T-cell (primary cell): ENCODE results near the gene CAMK1. TPM values are rescaled to one million over a fixed set of nuclear protein-coding genes. Genes with fewer than 3 reads are reported as not detected.

Source experiments
- ATAC-seq, 4 experiments: fragments of 200-7000 bp in 3 of 4; fragments of 150-1000 bp in 1 of 4; cut with Tn5 transposase; replicated peaks in 1 of 4; 1 replicate in 3 of 4; 2 replicates in 1 of 4; pipeline ENCODE4 v1.10.0; 2021; ENCODE audit warnings: moderate library complexity in 3 of 4, mild to moderate bottlenecking in 2 of 4, moderate number of reproducible peaks in 1 of 4
- CTCF ChIA-PET, 2 donors: fragments of 300-600 bp; sonication (Branson Sonifier 250); formaldehyde crosslinking; loops; one replicate each; lab custom pipeline; 2022; ENCODE audit warnings: antibody characterized with exemption in 2 of 2; lab: Charles Lee
- POLR2A ChIA-PET, 2 donors: fragments of 300-600 bp; sonication (Branson Sonifier 250); formaldehyde crosslinking; loops; one replicate each; lab custom pipeline; 2022; ENCODE audit warnings: antibody characterized with exemption in 2 of 2; lab: Charles Lee
- DNase-seq, 35 experiments: peaks; one replicate each; pipeline versions ENCODE4 v3.0.0 to v3.0.0-alpha.2; 2013 to 2023
- H3K27ac ChIP-seq: one replicate; pipeline ENCODE4 v1.5.1; 2013; ENCODE audit warnings: low read length
- H3K27me3 ChIP-seq, 2 experiments: replicated peaks in 1 of 2; 1 replicate in 1 of 2; 2 replicates in 1 of 2; pipeline versions ENCODE4 v1.6.1 to v1.7.0; 2013; ENCODE audit warnings: low read length in 1 of 2, mixed read lengths in 1 of 2; ENCODE audit not compliant: control insufficient read depth in 2 of 2, insufficient read depth in 2 of 2; ENCODE audit errors: extremely low read depth in 1 of 2
- H3K36me3 ChIP-seq, 2 donors: 1 replicate in 1 of 2; 2 replicates in 1 of 2; pipeline versions ENCODE4 v1.6.1 to v1.7.0; 2013; ENCODE audit warnings: low read length in 1 of 2; ENCODE audit not compliant: control insufficient read depth in 2 of 2, insufficient read depth in 1 of 2; ENCODE audit errors: extremely low read depth in 1 of 2
- H3K4me1 ChIP-seq, 2 experiments: 1 replicate in 1 of 2; 2 replicates in 1 of 2; pipeline versions ENCODE4 v1.6.1 to v1.7.0; 2013; ENCODE audit warnings: low read length in 2 of 2, mixed read lengths in 1 of 2; ENCODE audit not compliant: insufficient read depth in 2 of 2, control insufficient read depth in 1 of 2; ENCODE audit errors: extremely low read depth in 1 of 2
- H3K4me3 ChIP-seq, 2 donors: 1 replicate in 1 of 2; 2 replicates in 1 of 2; pipeline versions ENCODE4 v1.5.1 to v1.7.0; 2013; ENCODE audit warnings: mild to moderate bottlenecking in 2 of 2, low read length in 1 of 2, moderate library complexity in 1 of 2; ENCODE audit not compliant: control insufficient read depth in 1 of 2; ENCODE audit errors: extremely low read depth in 1 of 2
- H3K9me3 ChIP-seq: 2 replicates; pipeline ENCODE4 v1.7.0; 2013
- H3K27ac Mint-ChIP-seq, 2 donors: one replicate each; pipeline ENCODE4 v1.8.0; 2020 to 2021; ENCODE audit warnings: mild to moderate bottlenecking in 2 of 2, mixed read lengths in 2 of 2
- H3K27me3 Mint-ChIP-seq, 2 donors: one replicate each; pipeline ENCODE4 v1.8.0; 2021 to 2022; ENCODE audit warnings: mixed read lengths in 2 of 2
- H3K36me3 Mint-ChIP-seq: one replicate; pipeline ENCODE4 v1.8.0; 2021; ENCODE audit warnings: mixed read lengths
- H3K4me1 Mint-ChIP-seq, 3 donors: one replicate each; pipeline ENCODE4 v1.8.0; 2020 to 2022; ENCODE audit warnings: mixed read lengths in 3 of 3, mild to moderate bottlenecking in 1 of 3
- H3K4me3 Mint-ChIP-seq, 3 donors: one replicate each; pipeline ENCODE4 v1.8.0; 2020 to 2022; ENCODE audit warnings: mild to moderate bottlenecking in 3 of 3, mixed read lengths in 3 of 3, moderate library complexity in 3 of 3
- H3K9me3 Mint-ChIP-seq, 3 donors: one replicate each; pipeline ENCODE4 v1.8.0; 2020 to 2022; ENCODE audit warnings: mixed read lengths in 3 of 3
- WGBS: methylation state at CpG from one replicate; pipeline ENCODE4 v1.1.5; 2013; ENCODE audit warnings: missing lambda C conversion rate; ENCODE audit not compliant: insufficient coverage; 5-methylcytosine and 5-hydroxymethylcytosine counted together
- total RNA-seq, 35 experiments: library from RNA in 6 of 35; stranded (reverse) in 6 of 35; fragments of 120-200 nt in 1 of 35; gene quantifications; one replicate each; pipeline versions ENCODE4 v1.2.1 to v1.2.4 and lab custom pipeline; 2013 to 2026

Gene CAMK1
- total RNA-seq, 5 donors from 2014 or later (not counting 1 experiment from before 2014, with no cell fraction given), result 1.1 to 1.7 (median 1.3) TPM

- Histone ChIP-seq H3K27me3 (no peaks in the 10 kb centered on the region), H3K9me3 (no peaks in the 10 kb centered on the region), H3K4me1 (peaks cover 11 to 34% of the 10 kb centered on the region in 2 experiments), H3K36me3 (peaks cover 6 to 63% of the 10 kb centered on the region in 2 donors), H3K27ac (no peak overlapping the region), H3K4me3 (no peak overlapping the region)
- H3K27me3 Mint-ChIP-seq, result no peaks in the 10 kb centered on the region
- peak overlapping the region; percentile 31 to 71 for H3K27ac Mint-ChIP-seq
- H3K4me1 Mint-ChIP-seq, result peaks cover 50% of the 10 kb centered on the region in 3 donors
- no peaks in the 10 kb centered on the region for H3K9me3 Mint-ChIP-seq
- WGBS, result 100% methylated on average over 2 of the region's 12 CpGs
- ChIA-PET CTCF (interaction anchor here in 1 of 2 donors (0.7 kb wide), 2 partner anchors 11 to 443 kb away, joined by 4 to 5 read pairs; no protein-coding TSS in a partner anchor), POLR2A (no interaction called here)
- ATAC-seq (no peak), DNase-seq (no peak)
- peaks cover 31% of the 10 kb centered on the region for H3K36me3 Mint-ChIP-seq
- no peak overlapping the region for H3K4me3 Mint-ChIP-seq
Measured at GRCh38 chr3:9797196-9797945, 27.6 kb upstream of the CAMK1 start.

- peak overlapping the region; percentile 0 to 80 for H3K27ac Mint-ChIP-seq
- no peaks in the 10 kb centered on the region for H3K9me3 ChIP-seq
- ATAC-seq (no peak), DNase-seq (no peak)
- no peaks in the 10 kb centered on the region for H3K27me3 Mint-ChIP-seq
- H3K4me3 Mint-ChIP-seq, result peak overlapping the region; percentile 62 to 95 (median 66)
- CTCF ChIA-PET, result interaction anchor here (0.5 to 0.6 kb wide), 2 partner anchors 15 to 19 kb away, joined by 3 read pairs; partner anchors contain the start of gene TTLL3 (in 1 of the 2)
- H3K4me1 ChIP-seq, result peaks cover 26 to 52% of the 10 kb centered on the region in 2 experiments
- H3K4me1 Mint-ChIP-seq, result peaks cover 69% of the 10 kb centered on the region in 3 donors
- WGBS, result 100% methylated on average over 2 of the region's 5 CpGs
- H3K4me3 ChIP-seq, result no peak overlapping the region
- H3K36me3 Mint-ChIP-seq, result peaks cover 34% of the 10 kb centered on the region
- H3K36me3 ChIP-seq, result peaks cover 6 to 55% of the 10 kb centered on the region in 2 donors
- POLR2A ChIA-PET, result interaction anchor here in 1 of 2 donors (0.7 kb wide), 1 partner anchor 9 kb away, joined by 3 read pairs; no protein-coding TSS in a partner anchor
- no peaks in the 10 kb centered on the region for H3K27me3 ChIP-seq
- no peak overlapping the region for H3K27ac ChIP-seq
- no peaks in the 10 kb centered on the region for H3K9me3 Mint-ChIP-seq
Measured at GRCh38 chr3:9795207-9795606, 25.5 kb upstream of the CAMK1 start.

- peaks cover 31% of the 10 kb centered on the region for H3K36me3 Mint-ChIP-seq
- WGBS, result 93% methylated on average over 10 of the region's 11 CpGs
- H3K27me3 Mint-ChIP-seq, result no peaks in the 10 kb centered on the region
- DNase-seq, result no peak
- peak overlapping the region; percentile 40 to 100 for H3K27ac Mint-ChIP-seq
- H3K9me3 ChIP-seq, result no peaks in the 10 kb centered on the region
- H3K4me3 Mint-ChIP-seq, result peak overlapping the region; percentile 95 to 99 (median 96)
- peaks cover 69 to 76% (median 71%) of the 10 kb centered on the region in 3 donors for H3K4me1 Mint-ChIP-seq
- no peaks in the 10 kb centered on the region for H3K27me3 ChIP-seq
- H3K4me3 ChIP-seq, result no peak overlapping the region
- CTCF ChIA-PET, result no interaction called here
- POLR2A ChIA-PET, result no interaction called here
- peaks cover 26 to 55% of the 10 kb centered on the region in 2 experiments for H3K4me1 ChIP-seq
- peaks cover 6 to 54% of the 10 kb centered on the region in 2 donors for H3K36me3 ChIP-seq
- H3K9me3 Mint-ChIP-seq, result no peaks in the 10 kb centered on the region
- H3K27ac ChIP-seq, result no peak overlapping the region
- ATAC-seq, result no peak
Measured at GRCh38 chr3:9794400-9794799, 24.7 kb upstream of the CAMK1 start.

- H3K9me3 ChIP-seq, result no peaks in the 10 kb centered on the region
- Mint-ChIP-seq H3K4me1 (peaks cover 71 to 79% (median 74%) of the 10 kb centered on the region in 3 donors), H3K27ac (peak overlapping the region; percentile 100), H3K27me3 (no peaks in the 10 kb centered on the region), H3K36me3 (peaks cover 35% of the 10 kb centered on the region), H3K4me3 (peak overlapping the region; percentile 95 to 99 (median 96)), H3K9me3 (no peaks in the 10 kb centered on the region)
- H3K4me1 ChIP-seq, result peaks cover 26 to 54% of the 10 kb centered on the region in 2 experiments
- ChIA-PET POLR2A (interaction anchor here (0.5 to 1.1 kb wide), 7 partner anchors 10 to 111 kb away, joined by 3 to 10 read pairs (median 4); partner anchors contain the start of genes JAGN1 (in 1 of the 2) and OGG1 (in 1 of the 2)), CTCF (interaction anchor here (0.6 to 1.4 kb wide), 10 partner anchors 15 to 470 kb away, joined by 3 to 9 read pairs (median 3); partner anchors contain the start of gene MTMR14 (in 1 of the 2))
- ATAC-seq (no peak), DNase-seq (peak in 4 of 35 experiments; percentile 13 to 52 (median 20))
- H3K4me3 ChIP-seq, result peak overlapping the region; percentile 82 to 92
- WGBS, result 1% methylated on average over 19 of the region's 23 CpGs
- peak overlapping the region; percentile 87 for H3K27ac ChIP-seq
- H3K36me3 ChIP-seq, result peaks cover 6 to 50% of the 10 kb centered on the region in 2 donors
- no peaks in the 10 kb centered on the region for H3K27me3 ChIP-seq
Measured at GRCh38 chr3:9793161-9793781, 23.5 kb upstream of the CAMK1 start.

- WGBS, result 0% methylated on average over 63 of the region's 65 CpGs
- H3K4me3 Mint-ChIP-seq, result peak within 1 kb of the TSS; percentile 95 to 99 (median 96)
- peak within 1 kb of the TSS; percentile 100 for H3K27ac Mint-ChIP-seq
- peaks cover 34% of the 10 kb centered on the region for H3K36me3 Mint-ChIP-seq
- Histone ChIP-seq H3K27ac (peak within 1 kb of the TSS; percentile 87), H3K27me3 (no peaks in the 10 kb centered on the region), H3K4me3 (peak within 1 kb of the TSS; percentile 82 to 92), H3K9me3 (no peaks in the 10 kb centered on the region), H3K36me3 (peaks cover 4 to 49% of the 10 kb centered on the region in 2 donors), H3K4me1 (peaks cover 29 to 57% of the 10 kb centered on the region in 2 experiments)
- ATAC-seq, result peak; percentile 84 to 89 (median 86)
- no peaks in the 10 kb centered on the region for H3K9me3 Mint-ChIP-seq
- POLR2A ChIA-PET, result interaction anchor here (0.5 to 1.1 kb wide), 7 partner anchors 11 to 112 kb away, joined by 3 to 10 read pairs (median 4); partner anchors contain the start of genes JAGN1 (in 1 of the 2) and OGG1 (in 1 of the 2)
- H3K4me1 Mint-ChIP-seq, result peaks cover 70 to 76% (median 73%) of the 10 kb centered on the region in 3 donors
- CTCF ChIA-PET, result interaction anchor here (0.5 to 1.4 kb wide), 12 partner anchors 8 to 471 kb away, joined by 3 to 9 read pairs (median 3); partner anchors contain the start of gene MTMR14 (in 1 of the 2)
- peak; percentile 78 to 95 (median 89) for DNase-seq
- H3K27me3 Mint-ChIP-seq, result no peaks in the 10 kb centered on the region
Measured at GRCh38 chr3:9792405-9793160, 22.8 kb upstream of the CAMK1 start, which contains the start of the genes ARPC4 and TADA3. ARPC4 (plus strand) TSS chr3:9793082; CDS start chr3:9793122, 40 bp downstream. TADA3 (minus strand) TSS chr3:9792473; CDS start chr3:9791466, 1,007 bp downstream.
